Ovary (tissue), 3 donors: Measurements from ENCODE around the gene LRRTM3.

Experiments
- CTCF ChIP-seq, 3 donors: fragments of 450-650 bp in 2 of 3; fragments of 200-600 bp in 1 of 3; IDR thresholded peaks; one replicate each; pipeline versions ENCODE4 v1.5.1 to v1.8.0; 2016 to 2022; ENCODE audit warnings: antibody characterized with exemption in 3 of 3, mild to moderate bottlenecking in 1 of 3
- EP300 ChIP-seq: sonication (generic); formaldehyde crosslinking; IDR thresholded peaks from one replicate; pipeline ENCODE4 v1.6.1; 2017; ENCODE audit warnings: antibody characterized with exemption
- POLR2A ChIP-seq: fragments of 450-650 bp; IDR thresholded peaks from one replicate; pipeline ENCODE4 v1.6.1; 2017; ENCODE audit warnings: antibody characterized with exemption, mild to moderate bottlenecking, moderate library complexity
- donor health status: DM: no; HTN: no; CAD: no.

DNA sequence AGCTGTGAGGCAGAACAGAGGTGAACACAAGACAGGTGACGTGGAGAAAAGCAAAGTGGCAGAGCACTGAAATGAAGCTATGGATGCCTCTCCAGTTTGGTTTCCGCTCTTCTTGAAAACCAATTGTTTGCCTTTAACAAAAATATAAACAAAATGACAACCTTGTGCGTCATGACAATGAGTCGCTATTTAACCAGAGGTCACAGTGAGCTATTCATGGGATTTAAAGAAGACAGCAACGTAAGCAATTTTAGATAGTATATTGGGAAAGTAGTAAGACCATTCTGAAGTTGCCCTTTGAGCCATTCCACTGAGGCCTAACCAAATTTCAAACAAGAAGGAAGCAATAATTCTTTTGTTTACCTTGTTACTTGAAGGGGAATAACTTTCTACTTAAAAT is 15.2 kb upstream of the LRRTM3 start:
- TF ChIP-seq CTCF (IDR thresholded peaks at IDR 0.05) (no peak), POLR2A (no peak), EP300 (no peak)
